Fibroblast of the aortic adventitia (primary cell): ENCODE data around the gene ABHD5. TPM values are rescaled to one million over a fixed set of nuclear protein-coding genes. Genes with fewer than 3 reads are reported as not detected.
"Not testable (repeated sequence)": the region's sequence is repeated elsewhere in the genome, so short reads cannot be mapped to it uniquely, and the experiment has no call there.

Experiments used
- DNase-seq: peaks from one replicate; pipeline ENCODE4 v3.0.0-alpha.2; 2010; ENCODE audit warnings: low read depth
- H3K4me3 ChIP-seq: 2 replicates; pipeline ENCODE4 v1.5.1; 2011; ENCODE audit warnings: low read depth, mild to moderate bottlenecking, control low read depth, low read length, moderate library complexity
- CTCF ChIP-seq: IDR thresholded peaks from 2 replicates; pipeline ENCODE4 v1.5.1; 2011; ENCODE audit warnings: mild to moderate bottlenecking, low read length, control low read depth, inconsistent platforms; ENCODE audit not compliant: insufficient read depth
- total RNA-seq: library from RNA; depleted of rRNA; stranded (reverse); fragments of >200 nt; gene quantifications from 2 replicates; pipeline ENCODE4 v1.2.3, GENCODE V29; 2012; ENCODE audit warnings: low replicate concordance

ABHD5 gene
- total RNA-seq, 1 donor: 27.4 TPM

GRCh38 chr3:43650345-43650744 lies 40.4 kb upstream of the ABHD5 start:
- TF ChIP-seq CTCF: no peak
- H3K4me3 ChIP-seq: no peak overlapping the region
- no peak for DNase-seq

GRCh38 chr3:43656390-43656789 lies 34.3 kb upstream of the ABHD5 start:
- not testable (repeated sequence) for DNase-seq, H3K4me3 ChIP-seq

GRCh38 chr3:43659250-43659880 lies 31.4 kb upstream of the ABHD5 start:
- DNase-seq: no peak
- H3K4me3 ChIP-seq: no peak overlapping the region
- no peak for TF ChIP-seq CTCF

GRCh38 chr3:43661376-43661775 lies 29.4 kb upstream of the ABHD5 start:
- DNase-seq, H3K4me3 ChIP-seq: not testable (repeated sequence)

- not testable (repeated sequence) for H3K4me3 ChIP-seq, DNase-seq
Measured at GRCh38 chr3:43665011-43665410, 25.7 kb upstream of the ABHD5 start.

GRCh38 chr3:43670635-43671522 lies 19.9 kb upstream of the ABHD5 start:
- no peak overlapping the region for H3K4me3 ChIP-seq
- TF ChIP-seq CTCF: no peak
- no peak for DNase-seq

- no peak overlapping the region for H3K4me3 ChIP-seq
- no peak for DNase-seq
- no peak for TF ChIP-seq CTCF
Measured at GRCh38 chr3:43674345-43675085, 16.2 kb upstream of the ABHD5 start.

- DNase-seq: no peak
- TF ChIP-seq CTCF: no peak
- H3K4me3 ChIP-seq: no peak overlapping the region
Measured at GRCh38 chr3:43675593-43675992, 15.1 kb upstream of the ABHD5 start.
